CD14-positive monocyte (primary cell): ENCODE measurements around the gene ARL6. TPM values are rescaled to one million over a fixed set of nuclear protein-coding genes. Genes with fewer than 3 reads are reported as not detected.

Source experiments
- DNase-seq, 3 donors: peaks; one replicate each; pipeline ENCODE4 v3.0.0-alpha.2; 2011 to 2022
- H2AFZ ChIP-seq: 2 replicates; pipeline ENCODE4 v1.6.0; 2012; ENCODE audit warnings: mild to moderate bottlenecking, low read depth, low read length, inconsistent platforms; ENCODE audit not compliant: insufficient read depth, poor library complexity, severe bottlenecking
- H3K27ac ChIP-seq, 2 donors: 1 replicate in 1 of 2; 2 replicates in 1 of 2; pipeline ENCODE4 v1.5.1; 2012 to 2013; ENCODE audit warnings: low read length in 2 of 2, control low read depth in 1 of 2, inconsistent platforms in 1 of 2, low read depth in 1 of 2, mild to moderate bottlenecking in 1 of 2
- H3K27me3 ChIP-seq, 2 donors: one replicate each; pipeline versions ENCODE4 v1.6.0 to v1.6.1; 2011 to 2013; ENCODE audit warnings: low read length in 2 of 2; ENCODE audit not compliant: control insufficient read depth in 2 of 2, insufficient read depth in 2 of 2
- H3K36me3 ChIP-seq, 2 donors: replicated peaks in 1 of 2; 1 replicate in 1 of 2; 2 replicates in 1 of 2; pipeline versions ENCODE4 v1.5.1 to v1.6.1; 2012 to 2013; ENCODE audit warnings: low read length in 2 of 2, control low read depth in 1 of 2, inconsistent platforms in 1 of 2, mild to moderate bottlenecking in 1 of 2; ENCODE audit not compliant: insufficient read depth in 2 of 2, control insufficient read depth in 1 of 2
- H3K4me1 ChIP-seq, 2 donors: 1 replicate in 1 of 2; 2 replicates in 1 of 2; pipeline versions ENCODE4 v1.5.1 to v1.6.1; 2012 to 2013; ENCODE audit warnings: low read length in 2 of 2, control low read depth in 1 of 2, inconsistent platforms in 1 of 2, mild to moderate bottlenecking in 1 of 2, moderate library complexity in 1 of 2; ENCODE audit not compliant: insufficient read depth in 2 of 2, control insufficient read depth in 1 of 2
- H3K4me2 ChIP-seq: replicated peaks from 2 replicates; pipeline ENCODE3; 2012; ENCODE audit warnings: low read length, moderate library complexity, mild to moderate bottlenecking; ENCODE audit not compliant: poor library complexity, severe bottlenecking; ENCODE audit errors: extremely low read depth
- H3K4me3 ChIP-seq, 3 experiments: fragments of 200-600 bp in 1 of 3; sonication (generic) in 1 of 3; replicated peaks in 1 of 3; 1 replicate in 2 of 3; 2 replicates in 1 of 3; pipeline ENCODE4 v1.5.1; 2011 to 2013; ENCODE audit warnings: low read length in 3 of 3, mild to moderate bottlenecking in 3 of 3, control low read depth in 2 of 3, low read depth in 2 of 3, inconsistent platforms in 1 of 3, moderate library complexity in 1 of 3
- H3K79me2 ChIP-seq: 2 replicates; pipeline ENCODE4 v1.6.0; 2012; ENCODE audit warnings: mild to moderate bottlenecking, control low read depth, inconsistent platforms, low read length, moderate library complexity; ENCODE audit not compliant: insufficient read depth
- H3K9ac ChIP-seq: 2 replicates; pipeline ENCODE4 v1.6.0; 2017; ENCODE audit warnings: low read length, mild to moderate bottlenecking; ENCODE audit not compliant: insufficient read depth, poor library complexity, severe bottlenecking
- H3K9me3 ChIP-seq, 2 donors: replicated peaks in 1 of 2; 1 replicate in 1 of 2; 2 replicates in 1 of 2; pipeline versions ENCODE4 v1.5.1 to v1.6.1; 2012 to 2013; ENCODE audit warnings: low read length in 2 of 2, control low read depth in 1 of 2; ENCODE audit not compliant: control insufficient read depth in 1 of 2, insufficient read depth in 1 of 2
- H4K20me1 ChIP-seq: 2 replicates; pipeline ENCODE4 v1.6.0; 2012; ENCODE audit warnings: mild to moderate bottlenecking, low read length, control low read depth, moderate library complexity; ENCODE audit not compliant: insufficient read depth
- H3K27ac Mint-ChIP-seq, 7 donors: one replicate each; pipeline ENCODE4 v1.8.0; 2020; ENCODE audit warnings: mild to moderate bottlenecking in 7 of 7, mixed read lengths in 7 of 7, moderate library complexity in 6 of 7, inconsistent platforms in 2 of 7
- H3K27me3 Mint-ChIP-seq, 3 donors: one replicate each; pipeline ENCODE4 v1.8.0; 2021 to 2022; ENCODE audit warnings: low read depth in 3 of 3, mild to moderate bottlenecking in 3 of 3, mixed read lengths in 3 of 3, moderate library complexity in 3 of 3, inconsistent platforms in 1 of 3
- H3K36me3 Mint-ChIP-seq, 2 donors: one replicate each; pipeline ENCODE4 v1.8.0; 2020; ENCODE audit warnings: mixed read lengths in 2 of 2, inconsistent platforms in 1 of 2, mild to moderate bottlenecking in 1 of 2
- H3K4me1 Mint-ChIP-seq: one replicate; pipeline ENCODE4 v1.8.0; 2020; ENCODE audit warnings: mild to moderate bottlenecking, mixed read lengths
- H3K4me3 Mint-ChIP-seq, 2 donors: one replicate each; pipeline ENCODE4 v1.8.0; 2020; ENCODE audit warnings: mild to moderate bottlenecking in 2 of 2, mixed read lengths in 2 of 2, moderate library complexity in 1 of 2
- H3K9me3 Mint-ChIP-seq, 7 donors: one replicate each; pipeline ENCODE4 v1.8.0; 2020 to 2022; ENCODE audit warnings: mixed read lengths in 7 of 7, mild to moderate bottlenecking in 6 of 7, moderate library complexity in 6 of 7, inconsistent platforms in 2 of 7
- WGBS: methylation state at CpG from one replicate; pipeline ENCODE4 v1.1.5; 2013; ENCODE audit warnings: missing lambda C conversion rate; ENCODE audit not compliant: insufficient coverage; 5-methylcytosine and 5-hydroxymethylcytosine counted together
- intact Hi-C, 2 donors: fragments of 100-400 bp; cut with micrococcal nuclease; formaldehyde crosslinking; loops; one replicate each; pipeline versions ENCODE4 v1.15.0 to v1.15.1; 2023
- polyA plus RNA-seq, 3 donors: library from polyadenylated mRNA; depleted of rRNA in 1 of 3; unstranded in 2 of 3; stranded (reverse) in 1 of 3; fragments of 300-500 nt in 2 of 3; fragments of >200 nt in 1 of 3; fragmentation: Illumina TruSeq in 2 of 3; gene quantifications; 1 replicate in 2 of 3; 2 replicates in 1 of 3; pipeline ENCODE4 v1.2.3, GENCODE V29; 2012 to 2021
- TF ChIP-seq, protein P1 (sequence below): fragments of 200-600 bp; IDR thresholded peaks from one replicate; pipeline ENCODE4 v1.8.0; 2022; ENCODE audit warnings: antibody characterized with exemption, mild to moderate bottlenecking

ARL6 gene
- polyA plus RNA-seq, 3 donors = 0.76 to 2.3 (median 1.8) TPM

DNA sequence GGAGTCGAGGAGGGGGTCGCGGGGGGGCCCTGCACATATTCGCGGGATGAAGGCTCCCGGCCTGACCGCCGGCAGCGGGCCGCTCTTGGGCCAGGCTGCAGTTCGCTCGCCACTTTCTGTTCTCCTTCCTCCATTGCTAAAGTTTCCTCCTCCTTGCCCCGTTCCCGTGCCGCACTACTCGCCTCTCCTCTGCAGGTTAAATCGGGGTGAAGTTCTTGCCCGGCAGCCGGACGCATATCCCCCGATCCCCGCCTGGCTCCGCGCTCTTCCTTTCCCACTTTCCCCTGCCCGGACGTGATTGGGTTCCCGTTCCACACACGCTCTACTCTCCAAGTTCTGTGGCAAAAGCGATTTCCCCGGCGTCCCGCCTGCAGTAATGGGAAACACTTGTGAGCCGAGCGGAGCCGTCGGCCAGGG, 57.8 kb downstream of the ARL6 start:
- peak overlapping the region; percentile 74 to 85 for H3K27ac ChIP-seq
- peaks cover 4 to 25% of the 10 kb centered on the region in 2 donors for H3K27me3 ChIP-seq
- TF ChIP-seq, protein P1, sequence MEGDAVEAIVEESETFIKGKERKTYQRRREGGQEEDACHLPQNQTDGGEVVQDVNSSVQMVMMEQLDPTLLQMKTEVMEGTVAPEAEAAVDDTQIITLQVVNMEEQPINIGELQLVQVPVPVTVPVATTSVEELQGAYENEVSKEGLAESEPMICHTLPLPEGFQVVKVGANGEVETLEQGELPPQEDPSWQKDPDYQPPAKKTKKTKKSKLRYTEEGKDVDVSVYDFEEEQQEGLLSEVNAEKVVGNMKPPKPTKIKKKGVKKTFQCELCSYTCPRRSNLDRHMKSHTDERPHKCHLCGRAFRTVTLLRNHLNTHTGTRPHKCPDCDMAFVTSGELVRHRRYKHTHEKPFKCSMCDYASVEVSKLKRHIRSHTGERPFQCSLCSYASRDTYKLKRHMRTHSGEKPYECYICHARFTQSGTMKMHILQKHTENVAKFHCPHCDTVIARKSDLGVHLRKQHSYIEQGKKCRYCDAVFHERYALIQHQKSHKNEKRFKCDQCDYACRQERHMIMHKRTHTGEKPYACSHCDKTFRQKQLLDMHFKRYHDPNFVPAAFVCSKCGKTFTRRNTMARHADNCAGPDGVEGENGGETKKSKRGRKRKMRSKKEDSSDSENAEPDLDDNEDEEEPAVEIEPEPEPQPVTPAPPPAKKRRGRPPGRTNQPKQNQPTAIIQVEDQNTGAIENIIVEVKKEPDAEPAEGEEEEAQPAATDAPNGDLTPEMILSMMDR = no peak
- Mint-ChIP-seq H3K27me3 (peaks cover 11 to 22% (median 20%) of the 10 kb centered on the region in 3 donors), H3K9me3 (peaks cover 0 to 3% (median 0%) of the 10 kb centered on the region in 7 donors), H3K4me1 (peaks cover 36% of the 10 kb centered on the region), H3K4me3 (peak overlapping the region; percentile 100), H3K27ac (peak overlapping the region; percentile 77 to 96 (median 91)), H3K36me3 (peaks cover 7 to 8% of the 10 kb centered on the region in 2 donors)
- peaks cover 44% of the 10 kb centered on the region for H3K79me2 ChIP-seq
- H3K4me3 ChIP-seq = peak overlapping the region; percentile 58 to 90 (median 79)
- H3K9me3 ChIP-seq = no peaks in the 10 kb centered on the region
- peaks cover 21 to 30% of the 10 kb centered on the region in 2 donors for H3K4me1 ChIP-seq
- under 1% methylated on average over 29 of the region's 36 CpGs for WGBS
- peak overlapping the region; percentile 92 for H2AFZ ChIP-seq
- no peaks in the 10 kb centered on the region for H3K36me3 ChIP-seq
- H3K4me2 ChIP-seq = peak overlapping the region; percentile 88
- peaks cover 45% of the 10 kb centered on the region for H4K20me1 ChIP-seq
- H3K9ac ChIP-seq = peak overlapping the region; percentile 84
- intact Hi-C loops = no loop called here
- DNase-seq = peak; percentile 18 to 29 (median 26)

GRCh38 chr3:97823046-97824004, 58.8 kb downstream of the ARL6 start:
- Histone ChIP-seq H4K20me1 (peaks cover 55% of the 10 kb centered on the region), H3K4me1 (peaks cover 21 to 30% of the 10 kb centered on the region in 2 donors), H3K9ac (peak overlapping the region; percentile 84), H3K4me3 (peak overlapping the region; percentile 58 to 90 (median 79)), H3K27ac (no peak overlapping the region), H2AFZ (peak overlapping the region; percentile 92), H3K27me3 (peaks cover 4 to 24% of the 10 kb centered on the region in 2 donors), H3K9me3 (no peaks in the 10 kb centered on the region), H3K4me2 (peak overlapping the region; percentile 88), H3K36me3 (no peaks in the 10 kb centered on the region), H3K79me2 (peaks cover 45% of the 10 kb centered on the region)
- Mint-ChIP-seq H3K4me3 (peak overlapping the region; percentile 100), H3K4me1 (peaks cover 39% of the 10 kb centered on the region), H3K9me3 (peaks cover 0 to 3% (median 0%) of the 10 kb centered on the region in 7 donors), H3K27ac (peak overlapping the region in 5 of 7 donors; percentile 1 to 68 (median 16)), H3K27me3 (peaks cover 11 to 22% (median 18%) of the 10 kb centered on the region in 3 donors), H3K36me3 (peaks cover 7 to 11% of the 10 kb centered on the region in 2 donors)
- DNase-seq = peak; percentile 6 to 26 (median 7)
- TF ChIP-seq, protein P1 = no peak
- intact Hi-C loops = no loop called here
- 88% methylated on average over 12 of the region's 17 CpGs for WGBS
